Stimulated activated naive B cell treated with anti-CD40 and anti-IgM and Interleukin-4, amounts not matched to agents 10 μg/mL and 1 μg/mL and 100 μg/mL, for 72 hours (primary cell): ENCODE results near the gene LBHD2.

Source experiments
- ATAC-seq, 2 donors: fragments of 150-1000 bp; cut with Tn5 transposase; replicated peaks; 2 replicates each; pipeline ENCODE4 v1.10.0; 2021; ENCODE audit warnings: moderate library complexity in 1 of 2
- DNase-seq: peaks from one replicate; pipeline ENCODE4 v3.0.0; 2021
- H3K27ac Mint-ChIP-seq: one replicate; pipeline ENCODE4 v1.8.0; 2022; ENCODE audit warnings: mild to moderate bottlenecking, mixed read lengths
- H3K27me3 Mint-ChIP-seq, 2 donors: one replicate each; pipeline ENCODE4 v1.8.0; 2022; ENCODE audit warnings: mixed read lengths in 2 of 2
- H3K36me3 Mint-ChIP-seq, 2 donors: one replicate each; pipeline ENCODE4 v1.8.0; 2022; ENCODE audit warnings: mixed read lengths in 2 of 2, mild to moderate bottlenecking in 1 of 2
- H3K4me1 Mint-ChIP-seq, 2 donors: one replicate each; pipeline ENCODE4 v1.8.0; 2022; ENCODE audit warnings: mixed read lengths in 2 of 2, mild to moderate bottlenecking in 1 of 2
- H3K4me3 Mint-ChIP-seq, 2 donors: one replicate each; pipeline ENCODE4 v1.8.0; 2022; ENCODE audit warnings: mild to moderate bottlenecking in 2 of 2, mixed read lengths in 2 of 2, moderate library complexity in 1 of 2
- H3K9me3 Mint-ChIP-seq, 2 donors: one replicate each; pipeline ENCODE4 v1.8.0; 2022; ENCODE audit warnings: mixed read lengths in 2 of 2, mild to moderate bottlenecking in 1 of 2

The LBHD2 gene

DNA sequence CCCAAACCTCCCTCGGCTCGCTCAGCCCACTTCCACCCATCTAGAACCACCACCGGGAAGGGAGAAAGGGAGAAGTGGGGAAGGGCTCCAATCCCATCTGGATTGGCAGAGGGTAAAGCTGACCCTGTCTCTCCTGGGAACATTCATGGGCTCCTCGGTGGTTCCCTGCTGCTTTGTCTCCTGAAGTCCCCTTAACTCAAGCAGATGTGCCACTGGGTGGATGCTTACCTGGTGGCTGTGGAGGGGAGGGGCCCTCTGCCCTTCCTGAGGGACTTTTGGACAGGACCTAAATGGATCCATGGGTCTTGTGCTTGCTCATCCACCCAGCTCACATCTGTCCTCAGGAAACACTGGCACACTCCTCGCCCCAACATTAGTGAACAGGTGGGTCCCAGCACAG, 24.5 kb upstream of the LBHD2 start:
- peaks cover 8 to 11% of the 10 kb centered on the region in 2 donors for H3K27me3 Mint-ChIP-seq

GRCh38 chr14:103061482-103061976, 22.5 kb upstream of the LBHD2 start:
- ATAC-seq (no peak), DNase-seq (no peak)
- Mint-ChIP-seq H3K9me3 (no peaks in the 10 kb centered on the region), H3K36me3 (no peaks in the 10 kb centered on the region), H3K4me1 (peaks cover 5 to 9% of the 10 kb centered on the region in 2 donors), H3K4me3 (no peak overlapping the region), H3K27me3 (peaks cover 8 to 11% of the 10 kb centered on the region in 2 donors), H3K27ac (no peak overlapping the region)

More for the DNA sequence above, 24.5 kb upstream of the LBHD2 start:
- Mint-ChIP-seq H3K4me3 (no peak overlapping the region), H3K27ac (no peak overlapping the region), H3K4me1 (peaks cover 12 to 28% of the 10 kb centered on the region in 2 donors), H3K9me3 (no peaks in the 10 kb centered on the region), H3K36me3 (no peaks in the 10 kb centered on the region)
- DNase-seq (no peak), ATAC-seq (no peak)

DNA sequence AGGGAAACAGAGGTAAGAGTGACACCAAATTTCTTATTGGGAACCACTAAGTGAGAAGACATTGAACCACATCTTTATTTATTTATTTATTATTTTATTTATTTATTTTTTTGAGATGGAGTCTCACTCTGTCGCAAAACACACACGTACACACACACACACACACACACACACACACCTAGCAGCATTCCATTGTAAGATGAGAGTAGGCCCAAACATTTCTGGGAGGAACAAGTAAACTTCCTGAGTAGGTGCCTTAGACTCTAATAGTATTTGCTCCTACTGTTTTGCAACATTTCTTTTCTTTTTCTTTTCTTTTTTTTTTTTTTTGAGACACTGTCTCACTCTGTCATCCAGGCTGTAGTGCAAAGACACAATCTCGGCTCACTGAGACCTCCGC, 19.6 kb upstream of the LBHD2 start:
- ATAC-seq (no peak), DNase-seq (no peak)
- Mint-ChIP-seq H3K27ac (no peak overlapping the region), H3K27me3 (peaks cover 18 to 30% of the 10 kb centered on the region in 2 donors), H3K9me3 (no peaks in the 10 kb centered on the region), H3K4me3 (no peak overlapping the region), H3K36me3 (no peaks in the 10 kb centered on the region), H3K4me1 (no peaks in the 10 kb centered on the region)

- Mint-ChIP-seq H3K4me1 (no peaks in the 10 kb centered on the region), H3K27me3 (peaks cover 22 to 35% of the 10 kb centered on the region in 2 donors), H3K4me3 (no peak overlapping the region), H3K27ac (no peak overlapping the region), H3K9me3 (no peaks in the 10 kb centered on the region), H3K36me3 (no peaks in the 10 kb centered on the region)
- DNase-seq: no peak
- no peak for ATAC-seq
Observed at GRCh38 chr14:103064978-103065377, 19.0 kb upstream of the LBHD2 start.

- DNase-seq (no peak), ATAC-seq (no peak)
- Mint-ChIP-seq H3K4me1 (no peaks in the 10 kb centered on the region), H3K27ac (no peak overlapping the region), H3K9me3 (no peaks in the 10 kb centered on the region), H3K36me3 (no peaks in the 10 kb centered on the region), H3K27me3 (peaks cover 19 to 44% of the 10 kb centered on the region in 2 donors), H3K4me3 (no peak overlapping the region)
Observed at GRCh38 chr14:103065861-103066260, 18.1 kb upstream of the LBHD2 start.

DNA sequence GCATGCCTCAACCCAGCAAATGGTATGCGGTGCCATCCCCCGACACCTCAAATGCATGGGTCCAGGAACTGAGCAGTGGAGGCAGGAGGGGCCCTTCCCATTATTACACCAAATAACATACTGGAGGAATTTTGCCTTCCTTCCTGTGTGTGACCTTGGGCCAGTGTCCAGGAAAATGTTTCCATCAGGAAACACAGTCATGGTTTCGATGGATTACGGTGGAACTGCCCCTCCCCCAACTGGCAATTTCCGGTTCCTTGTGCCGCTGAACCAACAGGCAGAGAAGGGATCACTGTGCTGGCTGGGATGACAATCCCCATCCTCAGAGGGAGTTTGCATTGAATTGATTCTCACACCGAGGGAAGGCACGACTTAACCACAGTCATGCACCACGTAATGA, 17.6 kb upstream of the LBHD2 start:
- Mint-ChIP-seq H3K4me3 (no peak overlapping the region), H3K27ac (no peak overlapping the region), H3K4me1 (no peaks in the 10 kb centered on the region), H3K27me3 (peaks cover 19 to 48% of the 10 kb centered on the region in 2 donors), H3K9me3 (no peaks in the 10 kb centered on the region), H3K36me3 (no peaks in the 10 kb centered on the region)
- no peak for DNase-seq
- ATAC-seq: no peak

- H3K4me1 Mint-ChIP-seq: no peaks in the 10 kb centered on the region
- peaks cover 19 to 49% of the 10 kb centered on the region in 2 donors for H3K27me3 Mint-ChIP-seq
- H3K9me3 Mint-ChIP-seq: no peaks in the 10 kb centered on the region
- no peak for ATAC-seq
- no peaks in the 10 kb centered on the region for H3K36me3 Mint-ChIP-seq
- H3K4me3 Mint-ChIP-seq: no peak overlapping the region
- no peak for DNase-seq
- H3K27ac Mint-ChIP-seq: peak overlapping the region; percentile 51
Observed at GRCh38 chr14:103067231-103067954, 16.6 kb upstream of the LBHD2 start.

- H3K4me1 Mint-ChIP-seq: no peaks in the 10 kb centered on the region
- DNase-seq (no peak), ATAC-seq (no peak)
- peaks cover 18 to 56% of the 10 kb centered on the region in 2 donors for H3K27me3 Mint-ChIP-seq
- no peak overlapping the region for H3K27ac Mint-ChIP-seq
- H3K4me3 Mint-ChIP-seq: no peak overlapping the region
- H3K9me3 Mint-ChIP-seq: no peaks in the 10 kb centered on the region
- H3K36me3 Mint-ChIP-seq: no peaks in the 10 kb centered on the region
Observed at GRCh38 chr14:103068351-103069073, 15.5 kb upstream of the LBHD2 start.

- no peak for DNase-seq
Observed at GRCh38 chr14:103070263-103070885, 13.6 kb upstream of the LBHD2 start.

GRCh38 chr14:103070971-103071542, 13.0 kb upstream of the LBHD2 start:
- ATAC-seq: no peak
- Mint-ChIP-seq H3K36me3 (no peaks in the 10 kb centered on the region), H3K4me3 (no peak overlapping the region)

More at GRCh38 chr14:103070263-103070885, 13.6 kb upstream of the LBHD2 start:
- Mint-ChIP-seq H3K4me3 (no peak overlapping the region), H3K36me3 (no peaks in the 10 kb centered on the region), H3K27ac (no peak overlapping the region), H3K4me1 (no peaks in the 10 kb centered on the region), H3K27me3 (peaks cover 14 to 61% of the 10 kb centered on the region in 2 donors), H3K9me3 (no peaks in the 10 kb centered on the region)
- ATAC-seq: no peak

GRCh38 chr14:103071544-103072251, 12.3 kb upstream of the LBHD2 start:
- ATAC-seq: no peak
- H3K4me3 Mint-ChIP-seq: no peak overlapping the region
- no peaks in the 10 kb centered on the region for H3K9me3 Mint-ChIP-seq
- no peak for DNase-seq
- H3K4me1 Mint-ChIP-seq: no peaks in the 10 kb centered on the region
- H3K36me3 Mint-ChIP-seq: no peaks in the 10 kb centered on the region
- H3K27me3 Mint-ChIP-seq: peaks cover 14 to 61% of the 10 kb centered on the region in 2 donors
- H3K27ac Mint-ChIP-seq: no peak overlapping the region

More at GRCh38 chr14:103070971-103071542, 13.0 kb upstream of the LBHD2 start:
- DNase-seq: no peak
- Mint-ChIP-seq H3K9me3 (no peaks in the 10 kb centered on the region), H3K27ac (no peak overlapping the region), H3K27me3 (peaks cover 14 to 61% of the 10 kb centered on the region in 2 donors), H3K4me1 (no peaks in the 10 kb centered on the region)

- ATAC-seq (no peak), DNase-seq (no peak)
- Mint-ChIP-seq H3K36me3 (no peaks in the 10 kb centered on the region), H3K4me1 (no peaks in the 10 kb centered on the region), H3K27ac (no peak overlapping the region), H3K4me3 (no peak overlapping the region), H3K9me3 (no peaks in the 10 kb centered on the region), H3K27me3 (peaks cover 8 to 53% of the 10 kb centered on the region in 2 donors)
Observed at GRCh38 chr14:103072595-103073366, 11.2 kb upstream of the LBHD2 start.

- peaks cover 8 to 49% of the 10 kb centered on the region in 2 donors for H3K27me3 Mint-ChIP-seq
- no peaks in the 10 kb centered on the region for H3K36me3 Mint-ChIP-seq
- DNase-seq: no peak
- no peak overlapping the region for H3K4me3 Mint-ChIP-seq
- ATAC-seq: no peak
- no peaks in the 10 kb centered on the region for H3K9me3 Mint-ChIP-seq
- no peak overlapping the region for H3K27ac Mint-ChIP-seq
- H3K4me1 Mint-ChIP-seq: no peaks in the 10 kb centered on the region
Observed at GRCh38 chr14:103073367-103073875, 10.6 kb upstream of the LBHD2 start.
